Measurements from ENCODE around the gene BABAM2. TPM values are rescaled to one million over a fixed set of nuclear protein-coding genes. Genes with fewer than 3 reads are reported as not detected.
A peak's percentile ranks its signal among the peaks of the same experiment; 100 is the strongest.
"Not testable (repeated sequence)": the region's sequence is repeated elsewhere in the genome, so short reads cannot be mapped to it uniquely, and the experiment has no call there.

Gene BABAM2
- total RNA-seq, 1 experiment from 2014 or later: 37.2 TPM

- peak; percentile 96 for DNase-seq (ENCODE audit: low read depth)
These were observed 359.5 kb downstream of the BABAM2 start for GRCh38 chr2:28250006-28250405.

- no peak for DNase-seq (ENCODE audit: low read depth)
These were observed 360.8 kb downstream of the BABAM2 start for GRCh38 chr2:28251337-28251736.

GRCh38 chr2:28252311-28252710 lies 361.8 kb downstream of the BABAM2 start:
- no peak for DNase-seq (ENCODE audit: low read depth)

- no peak for DNase-seq (ENCODE audit: low read depth)
These were observed 363.0 kb downstream of the BABAM2 start for GRCh38 chr2:28253543-28253942.

GRCh38 chr2:28255231-28255630 lies 364.7 kb downstream of the BABAM2 start:
- not testable (repeated sequence) for DNase-seq (ENCODE audit: low read depth)

GRCh38 chr2:28257182-28257581 lies 366.7 kb downstream of the BABAM2 start:
- no peak for DNase-seq (ENCODE audit: low read depth)

- not testable (repeated sequence) for DNase-seq (ENCODE audit: low read depth)
These were observed 368.7 kb downstream of the BABAM2 start for GRCh38 chr2:28259226-28259625.

GRCh38 chr2:28263690-28264089 lies 373.2 kb downstream of the BABAM2 start:
- DNase-seq (ENCODE audit: low read depth): no peak

- no peak for DNase-seq (ENCODE audit: low read depth)
These were observed 376.8 kb downstream of the BABAM2 start for GRCh38 chr2:28267282-28267681.

- no peak for DNase-seq (ENCODE audit: low read depth)
These were observed 377.9 kb downstream of the BABAM2 start for GRCh38 chr2:28268386-28268785.

- peak; percentile 70 for DNase-seq (ENCODE audit: low read depth)
These were observed 378.7 kb downstream of the BABAM2 start for GRCh38 chr2:28269019-28269784.

GRCh38 chr2:28270456-28271152 lies 380.1 kb downstream of the BABAM2 start:
- DNase-seq (ENCODE audit: low read depth): no peak

GRCh38 chr2:28271231-28271918 lies 380.8 kb downstream of the BABAM2 start:
- no peak for DNase-seq (ENCODE audit: low read depth)

GRCh38 chr2:28271919-28272250 lies 381.4 kb downstream of the BABAM2 start:
- no peak for DNase-seq (ENCODE audit: low read depth)

- DNase-seq (ENCODE audit: low read depth): no peak
These were observed 383.2 kb downstream of the BABAM2 start for GRCh38 chr2:28273751-28274150.

GRCh38 chr2:28274911-28275685 lies 384.6 kb downstream of the BABAM2 start:
- DNase-seq (ENCODE audit: low read depth): peak; percentile 97

GRCh38 chr2:28276076-28276618 lies 385.6 kb downstream of the BABAM2 start:
- DNase-seq (ENCODE audit: low read depth): peak; percentile 94

GRCh38 chr2:28276807-28277206 lies 386.3 kb downstream of the BABAM2 start:
- peak; percentile 41 for DNase-seq (ENCODE audit: low read depth)

- DNase-seq (ENCODE audit: low read depth): no peak
These were observed 386.9 kb downstream of the BABAM2 start for GRCh38 chr2:28277466-28277865.

- no peak for DNase-seq (ENCODE audit: low read depth)
These were observed 388.8 kb downstream of the BABAM2 start for GRCh38 chr2:28279371-28279770.

GRCh38 chr2:28280619-28281018 lies 390.1 kb downstream of the BABAM2 start:
- no peak for DNase-seq (ENCODE audit: low read depth)

GRCh38 chr2:28281739-28282138 lies 391.2 kb downstream of the BABAM2 start:
- DNase-seq (ENCODE audit: low read depth): no peak
